HepG2 (cell line): Measurements from ENCODE around the gene COL10A1. TPM values are rescaled to one million over a fixed set of nuclear protein-coding genes. Genes with fewer than 3 reads are reported as not detected.

Source experiments
- BHLHE40 ChIP-seq: IDR thresholded peaks from 2 replicates; pipeline ENCODE4 v1.6.1; 2011; ENCODE audit warnings: low read length, improper control_type of control experiment
- DR1 ChIP-seq: sonication (generic); formaldehyde crosslinking; IDR thresholded peaks from 2 replicates; pipeline ENCODE4 v1.8.0; 2021; ENCODE audit warnings: mild to moderate bottlenecking, missing genetic modification reagents, inconsistent platforms
- ETV5 ChIP-seq: IDR thresholded peaks from 2 replicates; pipeline ENCODE4 v1.6.1; 2018; ENCODE audit warnings: missing biosample characterization, missing genetic modification reagents, inconsistent platforms, borderline replicate concordance
- FOXA3 ChIP-seq: IDR thresholded peaks from 2 replicates; pipeline ENCODE4 v1.6.1; 2016; ENCODE audit warnings: missing genetic modification reagents, missing compliant biosample characterization
- HMG20A ChIP-seq: IDR thresholded peaks from 2 replicates; pipeline ENCODE4 v1.6.1; 2016; ENCODE audit warnings: borderline replicate concordance
- HNRNPH1 ChIP-seq: fragments of 200-400 bp; formaldehyde crosslinking; optimal IDR thresholded peaks from 2 replicates; pipeline ENCODE3; 2017; ENCODE audit warnings: mild to moderate bottlenecking, low read depth, low read length
- HNRNPUL1 ChIP-seq: fragments of 200-400 bp; formaldehyde crosslinking; IDR thresholded peaks from 2 replicates; pipeline ENCODE4 v1.6.1; 2017; ENCODE audit warnings: low read depth, mild to moderate bottlenecking, low read length, moderate library complexity
- KMT2A ChIP-seq: sonication (generic); formaldehyde crosslinking; IDR thresholded peaks from 2 replicates; pipeline ENCODE4 v1.4.0; 2020; ENCODE audit warnings: missing genetic modification reagents
- MEF2D ChIP-seq: sonication (generic); formaldehyde crosslinking; IDR thresholded peaks from 2 replicates; pipeline ENCODE4 v1.5.1; 2020; ENCODE audit warnings: mild to moderate bottlenecking, missing genetic modification reagents
- REPIN1 ChIP-seq: sonication (generic); formaldehyde crosslinking; IDR thresholded peaks from 2 replicates; pipeline ENCODE4 v1.8.0; 2022; ENCODE audit warnings: missing genetic modification reagents, low read depth, mild to moderate bottlenecking, borderline replicate concordance
- RERE ChIP-seq: IDR thresholded peaks from 2 replicates; pipeline ENCODE4 v1.6.1; 2016; ENCODE audit warnings: low read depth, missing genetic modification reagents, missing compliant biosample characterization
- SMAD3 ChIP-seq: sonication (generic); formaldehyde crosslinking; IDR thresholded peaks from 2 replicates; pipeline ENCODE4 v1.4.0; 2020; ENCODE audit warnings: missing genetic modification reagents
- TCF12 ChIP-seq, 2 experiments: fragments of 450-650 bp in 1 of 2; sonication (generic) in 1 of 2; formaldehyde crosslinking in 1 of 2; IDR thresholded peaks; 2 replicates each; pipeline versions ENCODE4 v1.6.1 to v1.8.0; 2017 to 2022; ENCODE audit warnings: antibody characterized with exemption in 1 of 2, mild to moderate bottlenecking in 1 of 2, missing genetic modification reagents in 1 of 2, moderate library complexity in 1 of 2
- TCF7 ChIP-seq: sonication (generic); IDR thresholded peaks from 2 replicates; pipeline ENCODE4 v1.6.1; 2016; ENCODE audit warnings: antibody characterized with exemption, low read depth
- TFDP1 ChIP-seq: IDR thresholded peaks from 2 replicates; pipeline ENCODE4 v1.6.1; 2016; ENCODE audit warnings: missing compliant biosample characterization, missing genetic modification reagents, borderline replicate concordance
- THAP11 ChIP-seq: IDR thresholded peaks from 2 replicates; pipeline ENCODE4 v1.6.1; 2016; ENCODE audit warnings: missing biosample characterization, missing genetic modification reagents
- TOPORS ChIP-seq: sonication (generic); formaldehyde crosslinking; IDR thresholded peaks from 2 replicates; pipeline ENCODE4 v1.8.0; 2023; ENCODE audit warnings: mild to moderate bottlenecking, missing genetic modification reagents
- ZMAT3 ChIP-seq: sonication (generic); formaldehyde crosslinking; conservative IDR thresholded peaks from 2 replicates; pipeline ENCODE4 v1.7.0; 2021; ENCODE audit warnings: missing genetic modification reagents
- ZNF619 ChIP-seq: sonication (generic); formaldehyde crosslinking; IDR thresholded peaks from 2 replicates; pipeline ENCODE4 v1.4.0; 2020; ENCODE audit warnings: mild to moderate bottlenecking, missing genetic modification reagents
- ZNF784 ChIP-seq: sonication (generic); formaldehyde crosslinking; IDR thresholded peaks from 2 replicates; pipeline ENCODE4 v1.5.1; 2020; ENCODE audit warnings: missing genetic modification reagents, mild to moderate bottlenecking, borderline replicate concordance
- ZNF878 ChIP-seq: sonication (generic); formaldehyde crosslinking; IDR thresholded peaks from 2 replicates; pipeline ENCODE4 v1.8.1; 2023; ENCODE audit warnings: mild to moderate bottlenecking, missing genetic modification reagents, moderate library complexity
- ZSCAN22 ChIP-seq: sonication (generic); formaldehyde crosslinking; IDR thresholded peaks from 2 replicates; pipeline ENCODE4 v1.4.0; 2020; ENCODE audit warnings: mild to moderate bottlenecking, missing genetic modification reagents
- polyA plus RNA-seq, 8 experiments: library from polyadenylated mRNA; depleted of rRNA in 3 of 8; stranded (reverse) in 7 of 8; unstranded in 1 of 8; fragments of >200 nt; fragmentation: Illumina TruSeq in 4 of 8; extraction: Trizol in 4 of 8; gene quantifications; 2 replicates each; pipeline versions ENCODE4 v1.2.1 to v1.2.3, GENCODE V29; 2011 to 2016; ENCODE audit warnings: low read depth in 4 of 8, missing spikeins in 1 of 8, mixed read lengths in 1 of 8; ENCODE audit not compliant: insufficient read depth in 1 of 8
- total RNA-seq, 5 experiments: library from RNA; depleted of rRNA; stranded (reverse); fragments of >200 nt; fragmentation: Illumina TruSeq; extraction: Trizol; gene quantifications; 2 replicates each; pipeline ENCODE4 v1.2.3, GENCODE V29; 2016; ENCODE audit warnings: low read depth in 1 of 5

COL10A1 gene
- total and polyA plus RNA-seq, 2 of the 13 experiments (the other 11 are each of a cell fraction or from before 2014, with no cell fraction given): 0.07 TPM; not detected in 1

GRCh38 chr6:116072368-116072767, 53.6 kb downstream of the COL10A1 start (continued):
- TF ChIP-seq RERE (CRISPR knock-in tag) (0 out of 2 replicates have a peak, but pooled peaks have one; percentile 26), FOXA3 (CRISPR knock-in tag) (peak; percentile 65; the same call in 1 of the 2 replicates), HNRNPH1 (no peak), ZSCAN22 (CRISPR knock-in tag) (no peak), TCF12 (IDR thresholded peaks at IDR 0.05) (no peak), TCF12 (CRISPR knock-in tag; IDR thresholded peaks at IDR 0.05) (no peak), MEF2D (CRISPR knock-in tag) (no peak), HMG20A (CRISPR knock-in tag) (peak; percentile 52; the same call in 1 of the 2 replicates), ETV5 (peak; percentile 18; the same call in 1 of the 2 replicates), TCF7 (peak; percentile 85), KMT2A (no peak), ZNF784 (CRISPR knock-in tag) (0 out of 2 replicates have a peak, but pooled peaks have one; percentile 50), THAP11 (CRISPR knock-in tag) (peak; percentile 27; the same call in 1 of the 2 replicates), TOPORS (CRISPR knock-in tag) (no peak), DR1 (CRISPR knock-in tag) (no peak), ZNF878 (peak; percentile 77; the same call in 1 of the 2 replicates), SMAD3 (no peak), ZNF619 (CRISPR knock-in tag) (no peak), ZMAT3 (CRISPR knock-in tag) (no peak), TFDP1 (CRISPR knock-in tag) (0 out of 2 replicates have a peak, but pooled peaks have one; percentile 20), REPIN1 (CRISPR knock-in tag) (0 out of 2 replicates have a peak, but pooled peaks have one; percentile 41), HNRNPUL1 (no peak), BHLHE40 (peak; percentile 58; the same call in 1 of the 2 replicates)
